Measurements from ENCODE around the gene PPP4R4. TPM values are rescaled to one million over a fixed set of nuclear protein-coding genes. Genes with fewer than 3 reads are reported as not detected.

PPP4R4 gene
- total RNA-seq, 1 donor from 2014 or later, result 25.5 TPM

DNA sequence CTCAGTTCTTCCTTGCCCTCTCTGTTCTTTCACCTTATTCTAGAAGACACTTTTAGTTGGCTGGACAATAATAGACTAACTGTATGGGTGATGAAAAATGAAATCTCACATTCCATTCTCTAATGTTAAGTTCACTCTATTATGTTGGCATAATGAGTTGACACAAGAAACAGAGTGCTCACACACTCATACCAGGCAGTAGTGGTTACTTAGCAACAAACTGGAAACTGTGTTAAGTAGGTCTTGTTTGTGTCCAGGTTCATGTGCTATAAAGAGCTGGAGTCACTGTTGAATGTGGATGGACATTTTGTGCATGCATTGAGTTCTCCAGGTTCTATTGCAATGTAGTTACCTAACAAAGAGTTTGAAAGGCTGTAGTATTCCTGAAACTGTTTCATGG is 16.9 kb upstream of the PPP4R4 start:
- no peaks in the 10 kb centered on the region for H3F3A ChIP-seq (ENCODE audit: low read depth)
- TF ChIP-seq EZH2phosphoT487 (IDR thresholded peaks at IDR 0.05) (no peak), EZH2 (IDR thresholded peaks at IDR 0.05) (no peak)
- TF ChIP-seq, protein P1, sequence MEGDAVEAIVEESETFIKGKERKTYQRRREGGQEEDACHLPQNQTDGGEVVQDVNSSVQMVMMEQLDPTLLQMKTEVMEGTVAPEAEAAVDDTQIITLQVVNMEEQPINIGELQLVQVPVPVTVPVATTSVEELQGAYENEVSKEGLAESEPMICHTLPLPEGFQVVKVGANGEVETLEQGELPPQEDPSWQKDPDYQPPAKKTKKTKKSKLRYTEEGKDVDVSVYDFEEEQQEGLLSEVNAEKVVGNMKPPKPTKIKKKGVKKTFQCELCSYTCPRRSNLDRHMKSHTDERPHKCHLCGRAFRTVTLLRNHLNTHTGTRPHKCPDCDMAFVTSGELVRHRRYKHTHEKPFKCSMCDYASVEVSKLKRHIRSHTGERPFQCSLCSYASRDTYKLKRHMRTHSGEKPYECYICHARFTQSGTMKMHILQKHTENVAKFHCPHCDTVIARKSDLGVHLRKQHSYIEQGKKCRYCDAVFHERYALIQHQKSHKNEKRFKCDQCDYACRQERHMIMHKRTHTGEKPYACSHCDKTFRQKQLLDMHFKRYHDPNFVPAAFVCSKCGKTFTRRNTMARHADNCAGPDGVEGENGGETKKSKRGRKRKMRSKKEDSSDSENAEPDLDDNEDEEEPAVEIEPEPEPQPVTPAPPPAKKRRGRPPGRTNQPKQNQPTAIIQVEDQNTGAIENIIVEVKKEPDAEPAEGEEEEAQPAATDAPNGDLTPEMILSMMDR (IDR thresholded peaks at IDR 0.05), result no peak
- Mint-ChIP-seq H3K36me3 (peaks cover 4% of the 10 kb centered on the region), H3K4me3 (no peak overlapping the region), H3K27me3 (ENCODE audit: insufficient read depth, low read depth) (peaks cover 5% of the 10 kb centered on the region), H3K27ac (no peak overlapping the region), H3K4me1 (peaks cover 21% of the 10 kb centered on the region), H3K9me3 (peaks cover 14% of the 10 kb centered on the region)
- H3K27ac ChIP-seq, result no peak overlapping the region
- H2AFZ ChIP-seq (replicated peaks), result no peak overlapping the region
- no peaks in the 10 kb centered on the region for H3K27me3 ChIP-seq
- H3K79me2 ChIP-seq (ENCODE audit: low read depth), result no peaks in the 10 kb centered on the region
- no peak overlapping the region for H3K4me2 ChIP-seq
- no peaks in the 10 kb centered on the region for H3K36me3 ChIP-seq
- DNase-seq (ENCODE audit: low spot score), result no peak
- no peaks in the 10 kb centered on the region for H3K4me1 ChIP-seq
- H3K4me3 ChIP-seq, result no peak overlapping the region
- no peaks in the 10 kb centered on the region for H3K9me3 ChIP-seq (ENCODE audit: low read depth)
- no peak overlapping the region for H3K9ac ChIP-seq
- no peaks in the 10 kb centered on the region for H4K20me1 ChIP-seq (ENCODE audit: low read depth)

DNA sequence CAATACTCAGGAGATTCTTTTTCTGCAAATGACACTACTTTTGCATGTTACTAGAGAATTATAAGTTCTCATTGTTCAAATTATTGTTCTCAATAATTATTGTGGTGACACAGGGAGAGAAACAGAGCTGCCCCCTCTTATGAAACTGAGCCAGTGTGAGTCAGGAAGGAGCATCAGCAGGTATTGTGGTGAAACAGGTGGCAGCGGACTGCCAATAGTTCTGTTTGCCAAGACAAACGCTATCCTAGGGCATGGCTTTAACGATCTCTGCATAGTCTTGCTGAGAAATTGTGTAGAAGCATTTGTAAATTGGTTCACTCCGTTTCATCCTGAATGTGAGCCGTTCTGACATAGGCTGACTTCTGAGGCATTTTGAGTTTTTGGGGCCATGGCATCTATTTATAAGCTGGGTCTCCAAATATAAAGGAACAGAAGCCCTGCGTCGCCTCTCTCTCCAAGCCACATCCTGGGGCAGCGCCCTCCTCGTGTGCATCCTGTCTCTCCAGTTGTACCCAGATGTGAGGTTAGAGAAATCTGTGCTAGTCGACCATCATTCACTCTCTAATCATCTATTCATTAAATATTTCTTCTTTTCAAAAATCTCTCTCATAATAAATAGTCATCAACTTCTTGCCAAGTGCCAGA is 15.8 kb upstream of the PPP4R4 start:
- no peaks in the 10 kb centered on the region for H3K79me2 ChIP-seq (ENCODE audit: low read depth)
- Mint-ChIP-seq H3K36me3 (peaks cover 4% of the 10 kb centered on the region), H3K4me3 (no peak overlapping the region), H3K27me3 (ENCODE audit: insufficient read depth, low read depth) (peaks cover 5% of the 10 kb centered on the region), H3K4me1 (peaks cover 25% of the 10 kb centered on the region), H3K9me3 (peaks cover 14% of the 10 kb centered on the region), H3K27ac (no peak overlapping the region)
- H3K36me3 ChIP-seq, result no peaks in the 10 kb centered on the region
- no peak overlapping the region for H3K9ac ChIP-seq
- peaks cover 1% of the 10 kb centered on the region for H3K4me1 ChIP-seq
- no peaks in the 10 kb centered on the region for H3K27me3 ChIP-seq
- no peak overlapping the region for H3K4me3 ChIP-seq
- no peaks in the 10 kb centered on the region for H4K20me1 ChIP-seq (ENCODE audit: low read depth)
- no peak overlapping the region for H3K27ac ChIP-seq
- no peak for DNase-seq (ENCODE audit: low spot score)
- TF ChIP-seq EZH2phosphoT487 (IDR thresholded peaks at IDR 0.05), result no peak
- TF ChIP-seq, protein P1 (IDR thresholded peaks at IDR 0.05), result no peak
- no peak for TF ChIP-seq EZH2 (IDR thresholded peaks at IDR 0.05)
- no peaks in the 10 kb centered on the region for H3F3A ChIP-seq (ENCODE audit: low read depth)
- no peak overlapping the region for H3K4me2 ChIP-seq
- no peaks in the 10 kb centered on the region for H3K9me3 ChIP-seq (ENCODE audit: low read depth)
- H2AFZ ChIP-seq (replicated peaks), result no peak overlapping the region

DNA sequence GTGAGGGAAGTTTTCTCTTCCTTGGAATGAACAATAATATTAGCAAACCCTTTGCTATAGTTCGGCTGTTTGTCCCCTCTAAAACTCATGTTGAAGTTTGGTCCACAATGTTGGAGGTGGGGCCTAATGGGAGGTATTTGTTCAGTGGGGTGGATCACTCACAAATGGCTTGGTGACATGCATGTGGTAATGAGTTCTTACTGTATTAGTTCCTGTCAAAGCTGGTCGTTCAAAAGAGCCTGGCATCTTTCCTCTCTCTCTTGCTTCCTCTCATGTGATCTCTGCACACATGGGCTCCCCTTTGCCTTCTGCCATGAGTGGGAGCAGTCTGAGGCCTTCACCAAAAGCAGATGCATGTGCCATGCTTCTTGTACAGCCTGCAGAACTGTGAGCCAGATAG is 13.1 kb upstream of the PPP4R4 start:
- Histone ChIP-seq H4K20me1 (ENCODE audit: low read depth) (no peaks in the 10 kb centered on the region), H3K79me2 (ENCODE audit: low read depth) (no peaks in the 10 kb centered on the region), H3K27ac (no peak overlapping the region), H2AFZ (replicated peaks) (no peak overlapping the region), H3K9ac (no peak overlapping the region), H3F3A (ENCODE audit: low read depth) (no peaks in the 10 kb centered on the region), H3K36me3 (no peaks in the 10 kb centered on the region), H3K4me1 (peaks cover 16% of the 10 kb centered on the region), H3K4me2 (no peak overlapping the region), H3K4me3 (no peak overlapping the region), H3K9me3 (ENCODE audit: low read depth) (no peaks in the 10 kb centered on the region), H3K27me3 (no peaks in the 10 kb centered on the region)
- TF ChIP-seq, protein P1 (IDR thresholded peaks at IDR 0.05), result no peak
- TF ChIP-seq EZH2phosphoT487 (IDR thresholded peaks at IDR 0.05), result no peak
- no peak for TF ChIP-seq EZH2 (IDR thresholded peaks at IDR 0.05)
- no peak for DNase-seq (ENCODE audit: low spot score)
- Mint-ChIP-seq H3K27ac (no peak overlapping the region), H3K27me3 (ENCODE audit: insufficient read depth, low read depth) (peaks cover 5% of the 10 kb centered on the region), H3K9me3 (peaks cover 5% of the 10 kb centered on the region), H3K36me3 (no peaks in the 10 kb centered on the region), H3K4me3 (no peak overlapping the region), H3K4me1 (peaks cover 46% of the 10 kb centered on the region)
